BLaER1 treated with 17β-estradiol and CSF1 and Interleukin-3, amounts not matched to agents 10 nM and 100 nM (cell line): ENCODE results near the gene TIAM2.

Experiments used
- H3K27ac ChIP-seq, 11 experiments: shearing (Covaris generic); formaldehyde crosslinking; 2 replicates each; pipeline ENCODE4 v1.8.1; 2022
- H3K27me3 ChIP-seq, 11 experiments: shearing (Covaris generic); formaldehyde crosslinking; 2 replicates each; pipeline ENCODE4 v1.8.1; 2022
- H3K36me3 ChIP-seq, 11 experiments: shearing (Covaris generic); formaldehyde crosslinking; 2 replicates each; pipeline ENCODE4 v1.8.1; 2022
- H3K4me1 ChIP-seq, 10 experiments: shearing (Covaris generic); formaldehyde crosslinking; 2 replicates each; pipeline ENCODE4 v1.8.1; 2022
- H3K4me2 ChIP-seq, 11 experiments: shearing (Covaris generic); formaldehyde crosslinking; 2 replicates each; pipeline ENCODE4 v1.8.1; 2022
- H3K4me3 ChIP-seq, 10 experiments: shearing (Covaris generic); formaldehyde crosslinking; 2 replicates each; pipeline ENCODE4 v1.8.1; 2022
- H3K9ac ChIP-seq, 11 experiments: shearing (Covaris generic); formaldehyde crosslinking; 2 replicates each; pipeline ENCODE4 v1.8.1; 2022
- H3K9me3 ChIP-seq, 11 experiments: shearing (Covaris generic); formaldehyde crosslinking; replicated peaks in 1 of 11; 2 replicates each; pipeline ENCODE4 v1.8.1; 2022
- H4K20me1 ChIP-seq, 11 experiments: shearing (Covaris generic); formaldehyde crosslinking; 2 replicates each; pipeline ENCODE4 v1.8.1; 2022
- Cebpa-rat ChIP-seq, 11 experiments: shearing (Covaris generic); IDR thresholded peaks; 2 replicates each; pipeline ENCODE4 v1.8.1; 2022

TIAM2 gene

DNA sequence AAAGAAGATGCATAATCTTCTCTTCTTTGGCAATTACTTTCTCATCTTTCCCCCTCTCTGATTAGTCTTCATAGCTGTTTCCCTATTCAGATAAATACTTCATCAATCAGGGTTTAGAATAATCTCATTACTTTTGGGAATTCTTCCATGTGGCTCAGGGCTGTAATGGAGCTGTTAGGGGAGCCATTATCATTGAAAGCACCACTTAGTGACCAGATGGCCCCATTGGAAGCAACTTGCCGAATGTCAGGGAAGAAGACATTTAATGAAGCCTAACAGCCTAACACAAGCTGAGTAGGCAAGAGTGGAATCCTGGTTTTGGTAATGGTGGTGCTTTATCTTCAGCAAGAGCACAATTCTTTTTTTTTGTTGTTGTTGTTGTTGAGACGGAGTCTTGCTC, 45.0 kb downstream of the TIAM2 start:
- no peaks in the 10 kb centered on the region for H3K9me3 ChIP-seq
- no peak overlapping the region for H3K9ac ChIP-seq
- no peak overlapping the region for H3K4me2 ChIP-seq
- H4K20me1 ChIP-seq = no peaks in the 10 kb centered on the region
- TF ChIP-seq Cebpa-rat (IDR thresholded peaks at IDR 0.05) = no peak
- no peaks in the 10 kb centered on the region for H3K36me3 ChIP-seq
- no peaks in the 10 kb centered on the region for H3K27me3 ChIP-seq
- no peaks in the 10 kb centered on the region for H3K4me1 ChIP-seq
- H3K4me3 ChIP-seq = no peak overlapping the region
- no peak overlapping the region for H3K27ac ChIP-seq

DNA sequence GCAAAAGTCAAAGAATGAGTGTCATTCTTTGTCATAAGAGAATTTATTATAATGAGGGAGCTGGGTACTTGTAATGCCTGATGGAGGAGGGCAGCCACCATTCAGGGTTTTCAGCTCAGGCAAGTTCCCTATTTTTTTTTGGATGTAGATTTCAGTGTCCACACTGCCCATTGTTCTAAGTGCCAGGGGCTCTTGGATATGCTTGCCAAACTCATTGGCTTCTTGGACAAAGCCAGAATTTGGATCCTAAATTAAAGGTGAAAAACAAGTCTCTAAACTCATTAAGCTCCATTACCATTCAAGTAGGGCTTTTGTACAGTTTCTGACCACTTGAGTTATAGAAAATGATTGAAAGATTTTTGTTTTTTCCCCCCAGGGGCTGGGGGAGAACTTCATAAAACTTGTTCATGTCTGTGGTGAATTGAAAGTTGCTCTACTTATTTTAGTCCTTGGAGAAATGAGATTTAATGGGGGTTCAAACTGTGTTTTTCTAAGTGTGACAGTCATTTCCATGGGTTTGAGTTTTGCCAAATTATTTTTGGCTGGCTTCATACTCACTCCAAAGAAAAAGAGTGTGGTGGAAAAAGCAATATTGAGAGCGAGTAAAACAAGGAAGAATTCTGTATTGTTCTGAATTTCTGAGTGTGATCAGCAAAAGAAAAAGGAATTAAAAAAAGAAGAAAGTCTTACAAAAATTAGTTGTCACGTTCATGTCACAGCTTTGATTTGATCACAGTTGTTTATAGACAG, 46.0 kb downstream of the TIAM2 start:
- Histone ChIP-seq H3K4me3 (no peak overlapping the region), H4K20me1 (no peaks in the 10 kb centered on the region), H3K36me3 (no peaks in the 10 kb centered on the region), H3K4me1 (no peaks in the 10 kb centered on the region), H3K27ac (no peak overlapping the region), H3K9me3 (no peaks in the 10 kb centered on the region), H3K9ac (no peak overlapping the region), H3K27me3 (no peaks in the 10 kb centered on the region), H3K4me2 (no peak overlapping the region)
- no peak for TF ChIP-seq Cebpa-rat (IDR thresholded peaks at IDR 0.05)

DNA sequence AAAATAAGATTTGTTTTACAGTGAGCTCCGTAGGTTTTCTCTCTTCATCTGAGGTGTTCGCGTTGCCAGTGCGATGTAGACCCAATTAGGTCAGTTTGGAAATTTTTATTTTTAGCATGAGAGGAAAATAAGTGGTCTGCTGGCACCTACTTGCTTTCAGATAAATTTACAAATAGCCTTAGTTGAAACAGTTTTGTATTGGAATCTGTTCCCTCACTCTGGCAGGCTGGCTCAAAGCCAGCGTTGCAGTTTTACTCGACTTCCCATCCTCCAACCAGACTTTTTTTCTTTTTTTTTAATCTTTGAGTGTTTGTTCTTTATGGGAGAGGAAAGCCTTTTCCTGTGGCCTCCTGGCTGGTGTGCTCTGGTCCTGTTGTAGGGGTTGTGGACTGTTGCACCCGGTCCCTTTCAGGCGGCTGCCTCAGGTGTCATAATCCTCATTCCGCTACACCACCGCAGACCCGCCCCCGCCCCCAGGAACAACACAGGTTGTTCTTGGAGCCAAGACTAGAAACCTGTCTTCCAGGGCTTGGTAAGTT, 46.7 kb downstream of the TIAM2 start:
- H3K4me1 ChIP-seq = no peaks in the 10 kb centered on the region
- no peaks in the 10 kb centered on the region for H4K20me1 ChIP-seq
- no peak for TF ChIP-seq Cebpa-rat (IDR thresholded peaks at IDR 0.05)
- H3K4me3 ChIP-seq = no peak overlapping the region
- H3K9ac ChIP-seq = no peak overlapping the region
- no peak overlapping the region for H3K27ac ChIP-seq
- no peaks in the 10 kb centered on the region for H3K9me3 ChIP-seq
- H3K36me3 ChIP-seq = no peaks in the 10 kb centered on the region
- H3K27me3 ChIP-seq = no peaks in the 10 kb centered on the region
- no peak overlapping the region for H3K4me2 ChIP-seq

DNA sequence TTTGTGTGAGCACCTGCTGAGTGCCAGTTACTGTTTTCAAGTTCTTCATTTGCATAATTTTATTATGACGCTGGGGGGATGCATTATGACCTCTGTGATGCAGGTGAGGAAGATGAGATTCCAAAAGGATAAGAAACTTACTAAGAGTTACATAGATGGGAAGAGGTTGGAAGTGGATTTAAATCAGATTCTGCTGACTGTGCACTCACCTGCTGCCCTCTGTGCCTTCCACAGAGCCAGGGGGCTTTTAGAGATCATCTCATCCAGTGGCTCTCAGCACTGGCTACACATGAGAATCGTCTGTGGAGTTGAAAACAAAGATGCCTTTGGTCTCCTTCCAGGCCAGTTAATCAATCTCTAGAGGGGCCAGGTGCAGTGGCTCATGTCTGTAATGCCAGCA, 47.9 kb downstream of the TIAM2 start:
- H4K20me1 ChIP-seq = no peaks in the 10 kb centered on the region
- H3K4me3 ChIP-seq = no peak overlapping the region
- no peak overlapping the region for H3K9ac ChIP-seq
- no peaks in the 10 kb centered on the region for H3K36me3 ChIP-seq
- no peak for TF ChIP-seq Cebpa-rat (IDR thresholded peaks at IDR 0.05)
- no peaks in the 10 kb centered on the region for H3K4me1 ChIP-seq
- no peaks in the 10 kb centered on the region for H3K27me3 ChIP-seq
- H3K27ac ChIP-seq = no peak overlapping the region
- no peaks in the 10 kb centered on the region for H3K9me3 ChIP-seq
- no peak overlapping the region for H3K4me2 ChIP-seq

GRCh38 chr6:155045561-155046404, 50.7 kb downstream of the TIAM2 start:
- no peak for TF ChIP-seq Cebpa-rat (IDR thresholded peaks at IDR 0.05)
- no peaks in the 10 kb centered on the region for H3K36me3 ChIP-seq

DNA sequence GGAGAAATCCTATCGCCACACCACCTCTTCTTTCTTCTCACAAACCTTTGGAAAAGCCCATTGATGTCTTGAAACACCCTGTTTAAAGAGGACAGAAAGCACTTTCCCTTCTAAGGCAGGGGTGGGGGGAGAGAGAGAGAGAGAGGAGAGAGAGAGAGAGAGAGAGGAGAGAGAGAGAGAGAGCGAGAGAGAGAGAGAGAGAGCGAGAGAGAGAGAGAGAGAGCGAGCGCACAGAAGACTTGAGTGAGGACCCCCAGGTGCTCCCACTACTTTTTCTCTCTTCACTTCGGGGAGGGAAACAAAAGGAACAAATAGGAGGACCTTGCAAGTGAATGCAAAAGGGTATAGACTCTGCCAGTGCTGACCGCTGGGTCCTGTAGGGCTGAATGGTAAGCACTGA, 52.4 kb downstream of the TIAM2 start:
- Histone ChIP-seq H3K4me3 (no peak overlapping the region), H3K4me2 (no peak overlapping the region), H3K27ac (no peak overlapping the region), H4K20me1 (no peaks in the 10 kb centered on the region), H3K36me3 (no peaks in the 10 kb centered on the region), H3K4me1 (peaks cover 0 to 7% (median 5%) of the 10 kb centered on the region in 10 experiments; a peak in 4 of 20 replicates), H3K9ac (no peak overlapping the region), H3K27me3 (no peaks in the 10 kb centered on the region), H3K9me3 (no peaks in the 10 kb centered on the region)
- TF ChIP-seq Cebpa-rat (IDR thresholded peaks at IDR 0.05) = no peak

More at GRCh38 chr6:155045561-155046404, 50.7 kb downstream of the TIAM2 start:
- H4K20me1 ChIP-seq = no peaks in the 10 kb centered on the region
- H3K4me1 ChIP-seq = peaks cover 0 to 7% (median 5%) of the 10 kb centered on the region in 10 experiments; a peak in 4 of 20 replicates
- H3K4me2 ChIP-seq = no peak overlapping the region
- no peak overlapping the region for H3K4me3 ChIP-seq
- no peak overlapping the region for H3K27ac ChIP-seq
- no peak overlapping the region for H3K9ac ChIP-seq
- H3K9me3 ChIP-seq = no peaks in the 10 kb centered on the region
- no peaks in the 10 kb centered on the region for H3K27me3 ChIP-seq

DNA sequence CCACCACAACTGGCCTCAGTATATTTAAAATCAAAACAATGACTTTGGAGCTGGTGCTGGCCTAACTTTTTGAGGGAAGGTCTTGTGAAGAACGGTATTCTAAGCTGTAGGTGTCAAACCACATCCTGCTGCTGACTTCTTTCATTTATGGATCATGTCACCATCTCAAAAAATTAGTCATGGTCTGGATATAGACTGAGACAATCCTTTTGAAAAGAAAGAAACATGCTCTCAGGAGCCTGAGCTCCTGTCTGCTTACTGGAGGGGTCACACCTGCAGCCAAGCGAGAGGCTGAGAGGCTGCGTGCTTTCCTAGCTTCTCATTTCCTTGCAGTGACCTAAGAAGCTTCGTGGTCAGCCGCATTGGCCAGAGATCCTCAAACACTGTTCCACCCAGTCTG, 55.2 kb downstream of the TIAM2 start:
- Histone ChIP-seq H3K9me3 (no peaks in the 10 kb centered on the region), H3K9ac (no peak overlapping the region), H3K36me3 (no peaks in the 10 kb centered on the region), H3K27me3 (no peaks in the 10 kb centered on the region), H4K20me1 (no peaks in the 10 kb centered on the region), H3K4me3 (no peak overlapping the region), H3K4me1 (peaks cover 0 to 7% (median 5%) of the 10 kb centered on the region in 10 experiments; a peak in 4 of 20 replicates), H3K4me2 (peak overlapping the region in 2 of 11 experiments; percentile 24 to 32; a peak in 1 of 22 replicates), H3K27ac (no peak overlapping the region)
- TF ChIP-seq Cebpa-rat (IDR thresholded peaks at IDR 0.05) = no peak

- peaks cover 0 to 7% (median 5%) of the 10 kb centered on the region in 10 experiments; a peak in 4 of 20 replicates for H3K4me1 ChIP-seq
- H3K36me3 ChIP-seq = no peaks in the 10 kb centered on the region
- TF ChIP-seq Cebpa-rat (IDR thresholded peaks at IDR 0.05) = no peak
- no peak overlapping the region for H3K9ac ChIP-seq
- no peaks in the 10 kb centered on the region for H3K27me3 ChIP-seq
- no peak overlapping the region for H3K4me2 ChIP-seq
- no peaks in the 10 kb centered on the region for H4K20me1 ChIP-seq
- no peaks in the 10 kb centered on the region for H3K9me3 ChIP-seq
- H3K27ac ChIP-seq = no peak overlapping the region
- no peak overlapping the region for H3K4me3 ChIP-seq
Observed at GRCh38 chr6:155054491-155055250, 59.6 kb downstream of the TIAM2 start.

DNA sequence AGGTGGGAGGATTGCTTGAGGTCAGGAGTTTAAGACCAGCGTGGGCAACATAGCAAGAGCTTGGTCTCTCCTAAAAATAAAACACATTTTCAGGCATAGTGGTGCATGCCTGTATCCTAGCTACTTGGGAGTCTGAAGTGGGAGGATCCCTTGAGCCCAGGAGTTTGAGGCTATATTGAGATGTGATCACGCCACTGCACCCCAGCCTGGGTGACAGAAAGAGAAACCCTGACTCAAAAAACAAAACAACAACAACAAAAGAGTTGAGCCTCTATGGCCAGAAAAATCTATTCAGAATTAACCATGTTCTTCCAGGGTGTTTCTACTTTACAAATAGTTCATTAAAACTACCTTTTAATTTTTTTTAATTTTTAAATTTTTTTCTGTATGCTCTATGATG, 60.6 kb downstream of the TIAM2 start:
- no peak for TF ChIP-seq Cebpa-rat (IDR thresholded peaks at IDR 0.05)
- H3K36me3 ChIP-seq = no peaks in the 10 kb centered on the region
- no peak overlapping the region for H3K4me3 ChIP-seq
- no peaks in the 10 kb centered on the region for H3K27me3 ChIP-seq
- H4K20me1 ChIP-seq = no peaks in the 10 kb centered on the region
- no peak overlapping the region for H3K4me2 ChIP-seq
- no peaks in the 10 kb centered on the region for H3K9me3 ChIP-seq
- no peaks in the 10 kb centered on the region for H3K4me1 ChIP-seq
- H3K27ac ChIP-seq = no peak overlapping the region
- H3K9ac ChIP-seq = no peak overlapping the region
